GM15510 (cell line): ENCODE results near the gene RIT2.

ENCODE experiments used
- POLR2A ChIP-seq: IDR thresholded peaks from 3 replicates; pipeline ENCODE4 v1.6.1; 2011; ENCODE audit warnings: borderline replicate concordance; ENCODE audit not compliant: insufficient read length; ENCODE audit errors: extremely low read depth

Gene RIT2

DNA sequence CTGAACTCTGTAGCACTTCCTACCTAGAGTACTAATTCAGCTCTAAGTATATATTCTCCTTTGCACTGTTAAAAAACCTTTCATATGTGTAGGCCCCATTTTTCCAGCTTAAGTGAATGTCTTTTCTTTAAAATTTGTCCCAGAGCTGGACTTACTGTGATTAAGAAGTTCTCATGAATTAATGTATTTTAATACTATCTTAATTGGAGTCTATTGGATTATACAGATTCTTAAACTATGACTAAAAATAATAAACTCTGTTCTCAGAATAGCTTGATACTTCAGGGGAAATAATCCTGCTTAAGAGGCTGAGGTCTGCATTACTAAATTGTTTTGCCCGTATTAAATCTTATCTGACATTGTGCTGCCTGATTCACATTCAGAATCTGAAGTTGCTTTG is 223.3 kb downstream of the RIT2 start:
- no peak for TF ChIP-seq POLR2A

DNA sequence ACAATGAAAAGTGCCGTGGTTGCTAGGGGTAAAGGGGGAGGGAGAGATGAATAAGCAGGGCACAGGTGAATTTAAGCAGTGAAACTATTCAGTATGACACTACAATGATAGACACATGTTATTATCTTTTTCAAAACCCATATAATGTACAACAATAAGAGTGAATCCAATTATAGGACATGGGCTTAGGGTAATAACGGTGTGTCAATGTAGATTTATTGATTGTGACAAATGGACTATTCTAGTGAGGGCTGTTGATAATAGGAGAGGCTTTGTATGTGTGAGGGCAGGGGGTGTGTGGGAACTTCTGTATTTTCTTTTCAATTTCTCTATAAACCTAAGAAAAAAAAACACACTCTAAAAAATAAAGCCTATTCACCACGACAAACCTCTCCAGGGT is 223.8 kb downstream of the RIT2 start:
- no peak for TF ChIP-seq POLR2A

DNA sequence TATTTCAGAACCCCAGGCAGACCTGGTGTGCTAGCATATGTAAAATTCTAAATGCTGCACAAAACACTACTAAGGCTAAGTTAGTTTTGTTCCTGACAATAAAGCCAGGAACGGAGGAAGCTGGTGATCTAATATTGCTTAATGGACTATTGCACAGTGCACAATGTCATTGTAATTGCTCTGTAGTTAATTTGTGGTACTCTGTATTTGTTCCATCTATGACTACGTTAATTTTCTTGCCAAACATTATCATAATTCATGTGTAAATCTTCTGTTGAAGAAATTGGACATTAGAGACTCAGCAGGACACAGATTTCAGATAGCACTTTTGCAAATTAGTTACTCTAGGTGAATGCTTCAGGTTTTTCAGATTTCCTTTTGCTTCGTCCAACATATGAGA is 232.3 kb downstream of the RIT2 start:
- TF ChIP-seq POLR2A, result no peak

DNA sequence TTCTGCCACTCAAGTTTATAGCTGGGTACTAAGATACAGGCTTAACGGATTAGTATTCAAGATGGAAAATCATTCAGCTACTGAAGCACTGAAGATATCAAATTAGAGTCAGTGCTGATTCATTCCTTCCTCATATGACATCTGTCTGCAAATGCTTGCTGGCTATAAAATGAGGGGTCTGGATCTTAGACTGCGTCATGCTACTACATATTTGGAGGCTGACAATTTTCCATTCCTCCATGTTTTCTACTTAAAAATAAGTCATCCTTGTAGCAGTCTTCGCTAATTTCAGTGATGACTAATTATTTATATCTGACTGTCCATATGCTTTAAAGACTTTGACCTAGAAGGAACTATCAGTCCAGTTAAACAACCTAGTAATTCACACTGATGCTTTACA is 233.4 kb downstream of the RIT2 start:
- TF ChIP-seq POLR2A, result no peak

- no peak for TF ChIP-seq POLR2A
Measured at GRCh38 chr18:42872838-42873237, 242.6 kb downstream of the RIT2 start.

DNA sequence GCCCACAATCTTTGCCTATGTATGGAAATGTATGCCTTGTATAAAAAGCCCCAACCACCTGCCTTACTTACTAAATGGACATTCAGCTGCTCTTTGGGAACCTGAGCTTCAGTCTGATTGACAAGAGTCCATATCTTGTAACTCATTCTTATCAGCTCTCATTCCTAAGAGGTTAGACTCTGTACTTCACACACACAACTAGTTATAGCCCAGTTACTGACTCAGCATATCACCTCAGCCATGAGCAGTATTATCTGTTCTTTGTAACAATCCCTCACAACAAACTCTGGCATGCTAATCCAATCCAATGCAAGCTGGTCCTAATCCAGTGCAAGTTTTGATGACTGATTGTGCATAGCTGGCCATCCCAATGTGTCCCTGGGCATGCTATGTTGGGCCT is 250.6 kb downstream of the RIT2 start:
- no peak for TF ChIP-seq POLR2A

- TF ChIP-seq POLR2A, result no peak
Measured at GRCh38 chr18:42861271-42861670, 254.2 kb downstream of the RIT2 start.

DNA sequence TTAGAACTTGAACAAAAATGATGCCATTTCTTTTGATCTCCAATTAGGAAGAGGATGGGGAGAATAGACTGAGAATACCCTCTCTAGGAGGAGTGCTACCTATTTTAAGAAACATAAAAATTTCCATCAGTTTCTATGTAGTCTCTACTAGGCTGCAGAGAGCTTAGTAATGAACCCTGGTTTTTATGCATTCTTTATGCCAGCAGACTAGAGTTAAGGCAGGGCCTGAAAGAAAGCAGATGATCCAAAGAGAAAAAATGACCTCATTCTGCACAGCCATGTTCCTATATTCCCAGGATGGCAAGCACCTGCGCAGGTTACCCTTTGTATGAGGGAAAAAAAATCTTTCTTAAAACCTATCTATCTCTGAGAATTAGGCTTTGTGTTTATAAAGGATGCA is 254.9 kb downstream of the RIT2 start:
- no peak for TF ChIP-seq POLR2A

- TF ChIP-seq POLR2A, result no peak
Measured at GRCh38 chr18:42860011-42860410, 255.5 kb downstream of the RIT2 start.

GRCh38 chr18:42854558-42854957 is 260.9 kb downstream of the RIT2 start:
- TF ChIP-seq POLR2A, result no peak

DNA sequence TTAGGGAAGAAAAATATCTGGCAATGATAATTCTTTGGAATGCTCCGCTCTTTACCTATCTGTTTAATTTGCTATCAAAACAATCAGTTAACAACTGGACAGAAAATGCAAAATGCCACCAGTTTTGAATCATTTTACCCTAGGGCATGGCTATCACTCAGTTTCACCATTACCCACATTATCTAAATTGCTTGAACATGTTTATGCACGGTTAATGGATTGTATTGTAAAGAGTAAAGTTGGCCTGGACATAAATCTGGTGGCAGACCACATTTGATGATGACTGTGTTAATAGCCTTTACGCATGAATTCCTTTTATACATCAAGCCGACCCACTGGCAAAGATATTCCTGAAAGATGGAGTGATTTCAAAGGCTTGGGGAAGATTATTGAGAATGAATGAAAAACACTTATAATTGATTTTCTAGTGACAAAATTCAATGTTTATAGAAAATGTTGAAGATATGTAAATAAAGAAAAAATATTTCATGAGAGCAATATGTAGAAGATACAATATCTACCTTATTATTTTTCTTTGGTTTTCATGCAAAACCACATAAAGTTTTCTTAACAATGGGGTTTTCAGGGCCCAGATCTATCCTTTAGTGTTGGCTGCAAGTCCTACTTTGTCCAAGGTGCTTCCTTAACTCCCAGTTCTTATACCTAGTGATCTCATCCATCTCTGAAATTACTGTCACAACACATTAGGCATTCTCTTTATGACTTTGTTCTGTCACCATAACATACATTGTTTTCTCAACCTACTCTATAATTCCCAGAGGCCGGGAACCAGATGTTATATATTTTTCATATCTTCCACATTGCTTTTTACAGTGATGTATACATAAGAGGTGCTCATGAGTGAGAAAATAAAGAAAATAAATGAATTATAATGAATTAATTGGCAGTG is 265.1 kb downstream of the RIT2 start:
- TF ChIP-seq POLR2A, result no peak

DNA sequence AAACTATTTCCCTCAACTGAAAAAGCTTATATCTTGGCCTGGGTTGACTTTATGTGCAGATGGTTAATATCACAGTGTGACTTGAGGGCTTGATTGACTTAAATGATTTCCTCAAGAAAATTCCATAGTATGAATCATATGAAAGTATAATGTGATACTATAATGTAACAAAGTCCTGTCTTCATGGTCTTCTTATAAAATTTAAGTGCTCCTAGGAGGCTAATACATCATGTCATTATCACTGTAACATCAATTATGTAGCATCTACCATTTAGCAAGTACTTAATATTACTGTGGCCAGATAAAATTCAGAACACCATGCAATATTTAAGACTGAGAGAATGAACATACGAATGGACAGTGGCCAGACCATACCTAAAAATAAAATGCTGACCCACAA is 276.1 kb downstream of the RIT2 start:
- no peak for TF ChIP-seq POLR2A

DNA sequence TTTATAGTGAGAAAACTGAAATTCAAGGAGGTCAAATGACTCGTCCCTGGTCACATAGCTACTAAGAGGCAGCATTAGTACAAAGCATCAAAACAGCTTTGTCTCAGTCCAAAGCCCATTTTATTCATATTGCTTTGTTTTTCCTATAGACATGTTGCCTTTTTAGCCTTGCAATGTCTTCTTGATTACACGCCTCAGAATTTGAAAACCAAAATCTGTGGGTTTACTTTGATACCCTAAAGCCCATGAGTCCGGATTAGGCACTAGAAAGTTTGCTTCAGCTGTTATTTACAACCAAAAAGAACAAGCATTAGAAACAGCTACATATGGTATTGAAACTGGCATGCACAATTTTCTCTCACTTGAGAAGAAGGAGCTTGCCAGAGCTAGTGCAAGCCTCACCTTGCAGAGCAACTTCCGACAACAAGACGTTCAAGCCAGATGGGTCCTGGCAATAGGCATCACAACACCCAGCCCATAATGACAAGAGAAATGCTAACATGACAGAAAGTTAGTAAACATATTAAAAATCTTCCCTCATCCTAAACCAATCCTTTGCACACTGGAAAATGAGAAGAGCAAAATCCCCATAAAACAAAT is 276.8 kb downstream of the RIT2 start:
- no peak for TF ChIP-seq POLR2A

GRCh38 chr18:42830936-42831335 is 284.5 kb downstream of the RIT2 start:
- no peak for TF ChIP-seq POLR2A

DNA sequence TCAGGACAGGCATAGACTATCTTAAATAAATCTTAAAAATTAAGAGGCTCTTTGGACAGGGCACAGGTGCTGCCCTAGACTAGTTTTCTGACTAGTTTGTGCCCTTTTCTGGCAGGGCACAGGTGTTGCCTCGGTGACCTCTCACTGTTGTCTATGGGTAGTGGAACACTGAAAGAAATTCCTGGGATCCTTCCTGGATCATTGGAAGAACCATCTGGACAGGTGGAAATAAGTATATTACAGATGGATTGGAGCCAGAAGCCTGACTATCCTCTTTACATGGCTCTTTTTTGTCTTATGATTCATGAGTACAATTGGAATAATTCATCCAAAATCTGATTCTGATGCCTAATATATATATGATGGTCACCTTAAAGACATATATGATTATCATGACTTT is 286.6 kb downstream of the RIT2 start:
- TF ChIP-seq POLR2A, result no peak

DNA sequence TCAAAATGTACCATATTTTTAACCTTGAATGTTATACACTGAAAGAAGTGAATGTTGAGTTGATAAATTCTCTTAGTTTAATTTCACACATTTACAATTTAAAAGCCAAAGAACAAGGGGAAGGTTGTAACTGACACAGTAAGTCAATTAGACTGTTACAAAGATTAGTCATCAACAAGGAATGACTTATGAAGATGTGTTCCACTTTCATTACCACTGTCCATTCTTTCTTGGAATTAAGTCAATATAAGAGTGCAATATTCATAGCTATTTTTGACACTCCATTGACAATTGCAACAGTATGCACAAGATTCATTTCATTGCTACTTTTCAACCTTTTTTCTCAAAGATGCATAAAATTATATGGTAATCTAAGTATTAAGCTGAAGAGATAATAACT is 291.3 kb downstream of the RIT2 start:
- TF ChIP-seq POLR2A, result no peak

- no peak for TF ChIP-seq POLR2A
Measured at GRCh38 chr18:42822711-42823110, 292.8 kb downstream of the RIT2 start.

- no peak for TF ChIP-seq POLR2A
Measured at GRCh38 chr18:42821492-42821891, 294.0 kb downstream of the RIT2 start.
